PFSK-1 (cell line): ENCODE data around the gene PRSS37.

Experiments
- FOXP2 ChIP-seq: optimal IDR thresholded peaks from 2 replicates; pipeline ENCODE3; 2011; ENCODE audit warnings: borderline replicate concordance, control low read depth, inconsistent platforms; ENCODE audit not compliant: insufficient read depth; ENCODE audit errors: extremely low read length, extremely low read depth
- POLR2AphosphoS5 ChIP-seq: IDR thresholded peaks from 2 replicates; pipeline ENCODE4 v1.6.1; 2012; ENCODE audit warnings: low read depth, mild to moderate bottlenecking, control low read depth, low read length, moderate library complexity
- SIN3A ChIP-seq: IDR thresholded peaks from 2 replicates; pipeline ENCODE4 v1.6.1; 2012; ENCODE audit warnings: mild to moderate bottlenecking, low read length, moderate library complexity, borderline replicate concordance; ENCODE audit not compliant: insufficient read depth
- TAF1 ChIP-seq: IDR thresholded peaks from 2 replicates; pipeline ENCODE4 v1.6.1; 2012; ENCODE audit warnings: low read length, control low read depth, borderline replicate concordance; ENCODE audit not compliant: insufficient read depth
- TF ChIP-seq, protein P1 (sequence below), 2 experiments: IDR thresholded peaks; 2 replicates each; pipeline versions ENCODE4 v1.6.1 to v1.8.0; 2011 to 2012; ENCODE audit warnings: low read depth in 2 of 2, low read length in 2 of 2, control low read depth in 1 of 2, inconsistent platforms in 1 of 2, mild to moderate bottlenecking in 1 of 2, moderate library complexity in 1 of 2; ENCODE audit not compliant: insufficient read depth in 1 of 2

PRSS37 gene

DNA sequence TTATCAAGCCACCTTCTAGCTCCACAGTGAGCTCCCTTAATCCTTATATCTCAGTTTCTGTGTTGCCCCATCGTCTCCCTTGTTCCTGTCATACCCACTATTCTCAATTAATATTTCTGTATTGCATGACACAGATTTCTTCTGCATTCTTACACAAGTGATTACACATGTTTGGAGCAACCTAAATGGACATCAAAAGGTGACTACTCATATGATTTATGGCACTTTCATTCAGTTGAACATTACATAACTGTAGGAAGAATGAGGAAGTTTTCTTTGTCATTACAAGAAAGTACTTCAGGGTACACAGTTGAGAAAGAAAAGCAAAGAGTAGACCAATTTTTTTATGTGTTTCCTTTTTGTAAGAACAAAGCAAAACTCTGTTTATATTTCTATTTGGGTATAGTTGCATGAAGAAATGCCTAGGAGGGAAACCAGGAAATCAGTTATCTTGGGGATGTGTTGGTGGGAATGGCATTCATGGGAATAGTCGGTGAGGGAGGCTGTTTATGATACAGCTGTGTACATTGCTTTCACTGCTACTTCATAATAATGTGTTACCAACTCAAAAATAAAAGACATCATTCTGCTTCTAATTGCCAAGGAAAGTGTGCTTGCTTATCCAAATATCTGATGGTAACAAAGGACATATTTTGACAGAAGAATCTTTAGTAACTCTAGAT, 23.6 kb upstream of the PRSS37 start:
- TF ChIP-seq TAF1 (no peak), FOXP2 (no peak), POLR2AphosphoS5 (no peak), SIN3A (no peak)
- TF ChIP-seq, protein P1, sequence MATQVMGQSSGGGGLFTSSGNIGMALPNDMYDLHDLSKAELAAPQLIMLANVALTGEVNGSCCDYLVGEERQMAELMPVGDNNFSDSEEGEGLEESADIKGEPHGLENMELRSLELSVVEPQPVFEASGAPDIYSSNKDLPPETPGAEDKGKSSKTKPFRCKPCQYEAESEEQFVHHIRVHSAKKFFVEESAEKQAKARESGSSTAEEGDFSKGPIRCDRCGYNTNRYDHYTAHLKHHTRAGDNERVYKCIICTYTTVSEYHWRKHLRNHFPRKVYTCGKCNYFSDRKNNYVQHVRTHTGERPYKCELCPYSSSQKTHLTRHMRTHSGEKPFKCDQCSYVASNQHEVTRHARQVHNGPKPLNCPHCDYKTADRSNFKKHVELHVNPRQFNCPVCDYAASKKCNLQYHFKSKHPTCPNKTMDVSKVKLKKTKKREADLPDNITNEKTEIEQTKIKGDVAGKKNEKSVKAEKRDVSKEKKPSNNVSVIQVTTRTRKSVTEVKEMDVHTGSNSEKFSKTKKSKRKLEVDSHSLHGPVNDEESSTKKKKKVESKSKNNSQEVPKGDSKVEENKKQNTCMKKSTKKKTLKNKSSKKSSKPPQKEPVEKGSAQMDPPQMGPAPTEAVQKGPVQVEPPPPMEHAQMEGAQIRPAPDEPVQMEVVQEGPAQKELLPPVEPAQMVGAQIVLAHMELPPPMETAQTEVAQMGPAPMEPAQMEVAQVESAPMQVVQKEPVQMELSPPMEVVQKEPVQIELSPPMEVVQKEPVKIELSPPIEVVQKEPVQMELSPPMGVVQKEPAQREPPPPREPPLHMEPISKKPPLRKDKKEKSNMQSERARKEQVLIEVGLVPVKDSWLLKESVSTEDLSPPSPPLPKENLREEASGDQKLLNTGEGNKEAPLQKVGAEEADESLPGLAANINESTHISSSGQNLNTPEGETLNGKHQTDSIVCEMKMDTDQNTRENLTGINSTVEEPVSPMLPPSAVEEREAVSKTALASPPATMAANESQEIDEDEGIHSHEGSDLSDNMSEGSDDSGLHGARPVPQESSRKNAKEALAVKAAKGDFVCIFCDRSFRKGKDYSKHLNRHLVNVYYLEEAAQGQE (IDR thresholded peaks at IDR 0.05; ENCODE audit: insufficient read depth in 1 of 2, low read depth in 2 of 2, low read length in 2 of 2) = no peak

DNA sequence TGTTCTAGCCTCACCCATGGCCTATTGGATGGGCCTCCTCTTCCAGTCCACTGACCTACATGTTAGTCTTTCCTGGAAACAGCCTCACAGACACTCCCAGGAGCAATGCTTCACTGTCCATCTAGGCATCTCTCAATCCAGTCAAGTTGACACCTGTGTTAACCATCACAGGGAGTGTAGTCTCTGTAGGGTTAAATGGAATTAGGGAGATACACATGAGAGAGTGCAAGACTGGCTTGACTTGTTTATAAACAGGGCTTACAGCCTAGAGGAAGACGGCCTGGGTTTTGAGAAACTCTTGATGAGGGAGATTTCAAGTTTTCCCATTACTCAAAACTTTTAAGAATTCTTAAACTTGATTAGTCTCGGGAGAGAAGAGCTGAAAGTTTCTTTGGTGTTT, 18.9 kb upstream of the PRSS37 start:
- TF ChIP-seq SIN3A = no peak
- TF ChIP-seq TAF1 = no peak
- no peak for TF ChIP-seq POLR2AphosphoS5
- TF ChIP-seq, protein P1 (IDR thresholded peaks at IDR 0.05; ENCODE audit: insufficient read depth in 1 of 2, low read depth in 2 of 2, low read length in 2 of 2) = no peak
- TF ChIP-seq FOXP2 = no peak

DNA sequence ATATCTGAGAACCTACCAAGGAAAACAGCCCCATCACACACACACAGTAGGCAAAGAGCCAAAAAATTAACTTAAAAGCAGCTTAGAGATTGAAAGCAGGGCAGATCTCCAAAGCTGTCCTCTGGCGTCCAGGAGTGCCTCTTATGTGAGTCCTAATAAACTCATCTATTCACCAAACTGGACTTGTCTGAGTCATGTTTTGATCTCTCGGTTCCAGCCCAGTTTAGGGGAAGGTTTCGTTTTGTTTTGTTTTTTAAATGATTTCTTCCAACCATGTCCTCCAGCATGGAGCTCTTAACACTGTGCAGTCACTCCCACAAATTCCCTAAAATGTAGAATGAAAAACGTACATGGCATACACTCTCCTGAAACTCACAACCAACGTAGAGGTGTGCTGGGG, 6.7 kb upstream of the PRSS37 start:
- TF ChIP-seq POLR2AphosphoS5 (no peak), TAF1 (no peak), FOXP2 (no peak), SIN3A (no peak)
- TF ChIP-seq, protein P1 (IDR thresholded peaks at IDR 0.05; ENCODE audit: insufficient read depth in 1 of 2, low read depth in 2 of 2, low read length in 2 of 2) = no peak

DNA sequence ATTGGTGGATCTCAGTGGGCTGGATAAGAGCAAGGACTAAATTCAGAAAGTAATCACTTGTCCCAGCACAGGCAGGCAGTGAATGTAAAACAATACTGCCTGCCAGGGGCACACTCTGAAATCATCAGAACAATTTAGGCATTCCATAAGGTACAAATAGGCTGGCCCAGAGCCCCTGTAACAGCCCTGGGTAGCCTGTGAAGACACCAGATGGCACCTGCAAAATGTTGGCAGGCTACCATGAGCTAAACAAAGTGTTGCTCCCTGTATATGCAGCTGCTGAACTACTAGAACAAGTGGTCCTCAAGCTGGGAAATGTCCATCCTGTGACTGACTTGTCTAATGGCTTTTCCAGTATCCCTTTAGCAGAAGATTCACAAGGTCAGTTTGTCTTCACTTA, 3.0 kb upstream of the PRSS37 start:
- TF ChIP-seq, protein P1 (IDR thresholded peaks at IDR 0.05; ENCODE audit: insufficient read depth in 1 of 2, low read depth in 2 of 2, low read length in 2 of 2) = no peak
- TF ChIP-seq SIN3A (no peak), FOXP2 (no peak), POLR2AphosphoS5 (no peak), TAF1 (no peak)

DNA sequence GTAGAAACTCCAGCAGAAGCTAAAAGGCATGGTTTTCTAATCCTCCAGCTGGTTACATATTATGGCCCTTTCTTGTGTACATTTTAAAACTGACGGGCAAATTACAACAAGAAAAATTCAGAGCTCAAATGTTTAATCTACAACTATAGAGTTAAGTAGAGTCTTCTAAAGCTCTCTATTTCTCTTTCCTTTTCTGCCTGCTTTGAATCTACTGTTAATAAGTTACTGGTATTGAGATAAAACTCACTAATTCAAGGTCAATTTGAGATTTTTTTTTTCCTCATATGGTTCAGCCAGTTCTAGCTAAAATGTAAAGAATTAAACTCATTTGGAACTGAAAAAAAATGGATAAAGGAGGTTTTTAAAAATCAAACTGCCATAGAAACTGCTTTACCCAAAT, 1.6 kb upstream of the PRSS37 start:
- TF ChIP-seq, protein P1 (IDR thresholded peaks at IDR 0.05; ENCODE audit: insufficient read depth in 1 of 2, low read depth in 2 of 2, low read length in 2 of 2) = no peak
- TF ChIP-seq POLR2AphosphoS5 = no peak
- no peak for TF ChIP-seq TAF1
- no peak for TF ChIP-seq FOXP2
- TF ChIP-seq SIN3A = no peak
